ENCODE measurements around the gene PKIG. TPM values are rescaled to one million over a fixed set of nuclear protein-coding genes. Genes with fewer than 3 reads are reported as not detected.

Gene PKIG
- total RNA-seq, 1 experiment from 2014 or later, result 20.1 TPM

DNA sequence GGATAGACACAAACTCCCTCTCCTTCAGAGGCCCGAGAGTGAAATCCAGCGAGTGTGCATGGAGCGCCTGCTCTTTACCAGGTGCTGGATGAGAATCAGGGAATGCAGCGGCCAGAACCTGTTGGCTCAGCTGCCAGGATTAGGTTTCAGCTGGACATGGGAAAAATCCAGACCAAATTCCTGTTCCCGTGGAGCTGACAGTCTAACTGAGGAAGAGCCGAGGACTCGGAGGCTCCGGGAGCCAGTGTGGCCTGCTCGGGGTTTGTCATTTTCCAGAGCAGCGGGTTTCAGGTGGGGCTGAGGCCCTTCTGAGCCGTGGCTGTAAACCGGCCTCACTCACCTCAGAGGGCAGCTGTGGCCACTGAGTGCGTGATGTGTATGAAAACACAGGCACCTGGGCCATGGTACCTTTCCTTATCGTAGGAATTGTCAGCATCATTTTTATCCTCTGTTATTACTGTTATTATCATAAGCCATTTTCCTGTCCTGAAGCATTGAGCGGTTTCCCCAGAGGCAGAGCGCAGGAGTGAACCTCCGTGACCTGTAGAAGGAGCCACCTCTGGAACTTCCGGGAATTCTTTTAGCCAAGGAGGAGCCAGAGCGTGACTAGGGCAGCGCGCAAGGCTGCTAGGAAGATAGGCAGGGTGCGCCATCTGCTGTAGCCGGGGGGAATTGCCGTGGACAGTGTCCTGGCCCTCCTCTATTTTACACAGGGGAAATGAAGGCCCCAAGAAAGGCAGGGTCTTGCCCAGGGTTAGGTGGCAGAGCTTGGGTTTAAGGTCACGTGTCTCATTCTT, 27.3 kb downstream of the PKIG start:
- H3K4me2 ChIP-seq (ENCODE audit: low read length), result peak overlapping the region; percentile 65
- TF ChIP-seq RAD21 (IDR thresholded peaks at IDR 0.05; ENCODE audit: low read depth), result peak; percentile 98
- TF ChIP-seq CEBPB (IDR thresholded peaks at IDR 0.05; ENCODE audit: low read depth), result no peak
- TF ChIP-seq, protein P1, sequence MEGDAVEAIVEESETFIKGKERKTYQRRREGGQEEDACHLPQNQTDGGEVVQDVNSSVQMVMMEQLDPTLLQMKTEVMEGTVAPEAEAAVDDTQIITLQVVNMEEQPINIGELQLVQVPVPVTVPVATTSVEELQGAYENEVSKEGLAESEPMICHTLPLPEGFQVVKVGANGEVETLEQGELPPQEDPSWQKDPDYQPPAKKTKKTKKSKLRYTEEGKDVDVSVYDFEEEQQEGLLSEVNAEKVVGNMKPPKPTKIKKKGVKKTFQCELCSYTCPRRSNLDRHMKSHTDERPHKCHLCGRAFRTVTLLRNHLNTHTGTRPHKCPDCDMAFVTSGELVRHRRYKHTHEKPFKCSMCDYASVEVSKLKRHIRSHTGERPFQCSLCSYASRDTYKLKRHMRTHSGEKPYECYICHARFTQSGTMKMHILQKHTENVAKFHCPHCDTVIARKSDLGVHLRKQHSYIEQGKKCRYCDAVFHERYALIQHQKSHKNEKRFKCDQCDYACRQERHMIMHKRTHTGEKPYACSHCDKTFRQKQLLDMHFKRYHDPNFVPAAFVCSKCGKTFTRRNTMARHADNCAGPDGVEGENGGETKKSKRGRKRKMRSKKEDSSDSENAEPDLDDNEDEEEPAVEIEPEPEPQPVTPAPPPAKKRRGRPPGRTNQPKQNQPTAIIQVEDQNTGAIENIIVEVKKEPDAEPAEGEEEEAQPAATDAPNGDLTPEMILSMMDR (IDR thresholded peaks at IDR 0.05 in 2 of 3, conservative IDR thresholded peaks at IDR 0.05 in 1 of 3; ENCODE audit: borderline replicate concordance in 1 of 3, insufficient read depth in 1 of 3, low read depth in 2 of 3, low read length in 2 of 3), result peak; percentile 93 to 99 (median 96)
- TF ChIP-seq, protein P2, sequence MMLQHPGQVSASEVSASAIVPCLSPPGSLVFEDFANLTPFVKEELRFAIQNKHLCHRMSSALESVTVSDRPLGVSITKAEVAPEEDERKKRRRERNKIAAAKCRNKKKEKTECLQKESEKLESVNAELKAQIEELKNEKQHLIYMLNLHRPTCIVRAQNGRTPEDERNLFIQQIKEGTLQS (IDR thresholded peaks at IDR 0.05), result no peak
- peak; percentile 31 for TF ChIP-seq POLR2A (IDR thresholded peaks at IDR 0.05; ENCODE audit: borderline replicate concordance, extremely low read depth, insufficient read depth, insufficient read length)
- peak; percentile 55; the same call in 1 of the 2 replicates for TF ChIP-seq POLR2AphosphoS5 (IDR thresholded peaks at IDR 0.05; ENCODE audit: low read depth, low read length)
- no peak for TF ChIP-seq SP1 (IDR thresholded peaks at IDR 0.05; ENCODE audit: low read depth)
- TF ChIP-seq SRF (IDR thresholded peaks at IDR 0.05; ENCODE audit: low read depth), result no peak
- peak; percentile 74 for TF ChIP-seq ELF1 (IDR thresholded peaks at IDR 0.05; ENCODE audit: borderline replicate concordance, low read depth)
- TSS peak; percentile 72 for BruUV-seq (replicated peaks)
- H3K27me3 ChIP-seq (ENCODE audit: insufficient read depth, low read length), result no peaks in the 10 kb centered on the region
- POLR2A ChIA-PET, result no interaction called here
- peak overlapping the region; percentile 56 for H3K27ac ChIP-seq (ENCODE audit: low read depth, low read length)
- H3K4me3 ChIP-seq (replicated peaks in 1 of 2; ENCODE audit: low read depth in 1 of 2, low read length in 2 of 2), result peak overlapping the region in 1 of 2 experiments; percentile 27; a peak in 3 of 4 replicates
- no peaks in the 10 kb centered on the region for H4K20me1 ChIP-seq (ENCODE audit: insufficient read depth)
- CTCF ChIA-PET, result interaction anchor here (0.9 to 3.3 kb wide), 10 partner anchors 34 to 392 kb away, joined by 3 to 21 read pairs (median 5); partner anchors contain the start of genes SERINC3 and TTPAL
- H2AFZ ChIP-seq (ENCODE audit: low read depth, low read length, poor library complexity, severe bottlenecking), result no peak overlapping the region
- H3K9ac ChIP-seq (ENCODE audit: low read length), result peak overlapping the region; percentile 28
- ATAC-seq, result peak; percentile 98
- H3K9me2 ChIP-seq (ENCODE audit: insufficient read depth), result no peaks in the 10 kb centered on the region
- H3K79me2 ChIP-seq (ENCODE audit: insufficient read depth, low read length), result no peaks in the 10 kb centered on the region
- intact Hi-C loops (cut with micrococcal nuclease), result loop anchor here (1.0 to 2.0 kb wide), 3 partner anchors 135 to 392 kb away; partner anchors contain the start of gene TTPAL
- RAD21 ChIA-PET (ENCODE audit: low non-redundant PET in 1 of 2, low total read pairs in 2 of 2, uncharacterized antibody in 2 of 2, unreplicated experiment in 2 of 2), result interaction anchor here in 1 of 2 experiments (1.2 kb wide), 1 partner anchor 392 kb away, joined by 3 read pairs; no protein-coding TSS in a partner anchor
- H3K9me3 ChIP-seq (ENCODE audit: control insufficient read depth in 1 of 2, insufficient read depth in 1 of 2, low read depth in 1 of 2, low read length in 2 of 2), result no peaks in the 10 kb centered on the region
- peak; percentile 76 for DNase-seq (ENCODE audit: low read depth, low spot score)
- peaks cover 5 to 13% of the 10 kb centered on the region in 2 experiments for H3K4me1 ChIP-seq (ENCODE audit: control insufficient read depth in 1 of 2, insufficient read depth in 2 of 2, low read length in 2 of 2)
- H3K36me3 ChIP-seq (ENCODE audit: control insufficient read depth in 1 of 2, insufficient read depth in 2 of 2, low read length in 2 of 2), result no peaks in the 10 kb centered on the region
